G401.6 (cell line): ENCODE measurements around the gene KIAA1614.

Experiments used
- FAIRE-seq: peaks from 2 replicates; lab custom pipeline; 2012; peaks lifted over from hg19 to GRCh38; lab: Jason Lieb, UNC

KIAA1614 gene

GRCh38 chr1:180926164-180926981, 13.7 kb downstream of the KIAA1614 start:
- FAIRE-seq, result no peak

- FAIRE-seq, result no peak
Measured at GRCh38 chr1:180927348-180927747, 14.7 kb downstream of the KIAA1614 start.

GRCh38 chr1:180927841-180928240, 15.1 kb downstream of the KIAA1614 start:
- no peak for FAIRE-seq

GRCh38 chr1:180928331-180929230, 15.9 kb downstream of the KIAA1614 start:
- no peak for FAIRE-seq

- no peak for FAIRE-seq
Measured at GRCh38 chr1:180929389-180929788, 16.7 kb downstream of the KIAA1614 start.

- FAIRE-seq, result no peak
Measured at GRCh38 chr1:180930687-180931086, 18.0 kb downstream of the KIAA1614 start.

GRCh38 chr1:180931529-180931928, 18.8 kb downstream of the KIAA1614 start:
- FAIRE-seq, result no peak

- no peak for FAIRE-seq
Measured at GRCh38 chr1:180932378-180932777, 19.7 kb downstream of the KIAA1614 start.

GRCh38 chr1:180933141-180933540, 20.4 kb downstream of the KIAA1614 start:
- FAIRE-seq, result no peak

GRCh38 chr1:180934563-180934962, 21.9 kb downstream of the KIAA1614 start:
- FAIRE-seq, result no peak

- no peak for FAIRE-seq
Measured at GRCh38 chr1:180935326-180936109, 22.8 kb downstream of the KIAA1614 start.

- FAIRE-seq, result no peak
Measured at GRCh38 chr1:180936110-180937011, 23.7 kb downstream of the KIAA1614 start.

GRCh38 chr1:180937012-180937372, 24.3 kb downstream of the KIAA1614 start:
- FAIRE-seq, result no peak

GRCh38 chr1:180937624-180938225, 25.0 kb downstream of the KIAA1614 start:
- no peak for FAIRE-seq

- FAIRE-seq, result no peak
Measured at GRCh38 chr1:180939073-180939710, 26.5 kb downstream of the KIAA1614 start.

GRCh38 chr1:180939711-180940103, 27.0 kb downstream of the KIAA1614 start:
- FAIRE-seq, result no peak

- no peak for FAIRE-seq
Measured at GRCh38 chr1:180940445-180940844, 27.7 kb downstream of the KIAA1614 start.

GRCh38 chr1:180941518-180942275, 29.0 kb downstream of the KIAA1614 start:
- no peak for FAIRE-seq

GRCh38 chr1:180945151-180945550, 32.5 kb downstream of the KIAA1614 start:
- no peak for FAIRE-seq

- no peak for FAIRE-seq
Measured at GRCh38 chr1:180945551-180945950, 32.9 kb downstream of the KIAA1614 start.
